Choroid plexus epithelial cell (primary cell): ENCODE results near the gene NFKB2.

Experiments used
- DNase-seq: peaks from one replicate; pipeline ENCODE4 v3.0.0-alpha.2; 2010; ENCODE audit warnings: low read depth
- H3K4me3 ChIP-seq: 2 replicates; pipeline ENCODE4 v1.5.1; 2011; ENCODE audit warnings: low read depth, mild to moderate bottlenecking, control low read depth, low read length, moderate library complexity
- CTCF ChIP-seq: conservative IDR thresholded peaks from 2 replicates; pipeline ENCODE4 v1.5.1; 2011; ENCODE audit warnings: low read depth, mild to moderate bottlenecking, control low read depth, inconsistent platforms, low read length, moderate library complexity

Gene NFKB2

GRCh38 chr10:102451105-102451969 is 55.8 kb downstream of the NFKB2 start, which contains the start of gene C10orf95:
TSS of gene C10orf95 (minus strand) at chr10:102451543. CDS start at chr10:102451093, 450 bp downstream.
- TF ChIP-seq CTCF = no peak
- H3K4me3 ChIP-seq = peak within 1 kb of the TSS; percentile 75
- no peak for DNase-seq
